Measurements from ENCODE around the gene LILRA5. TPM values are rescaled to one million over a fixed set of nuclear protein-coding genes. Genes with fewer than 3 reads are reported as not detected.

LILRA5 gene
- total and polyA plus RNA-seq, 7 donors: 0.44 to 2.2 (median 1.1) TPM; not detected in 1

DNA sequence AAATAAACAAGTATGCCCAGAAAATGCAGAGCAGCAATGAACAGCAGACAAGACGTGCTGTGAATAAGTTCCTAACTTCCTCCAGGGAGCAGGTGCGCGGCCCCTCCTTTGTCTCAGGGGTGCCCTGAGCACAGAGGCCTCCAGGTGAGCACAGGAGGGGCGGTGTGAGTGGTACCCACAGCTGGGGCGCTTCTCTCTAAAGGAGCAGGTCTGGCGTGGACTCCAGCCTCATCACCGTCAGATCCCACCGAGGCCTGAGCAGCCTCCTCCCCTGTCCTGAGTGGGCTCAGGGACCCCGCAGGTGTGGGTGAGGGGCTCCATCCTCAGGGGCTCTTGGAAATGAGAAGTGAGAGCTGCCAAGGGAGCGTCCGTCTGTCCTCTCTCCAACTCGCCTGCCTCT lies 3.2 kb downstream of the LILRA5 start:
- TF ChIP-seq, protein P1, sequence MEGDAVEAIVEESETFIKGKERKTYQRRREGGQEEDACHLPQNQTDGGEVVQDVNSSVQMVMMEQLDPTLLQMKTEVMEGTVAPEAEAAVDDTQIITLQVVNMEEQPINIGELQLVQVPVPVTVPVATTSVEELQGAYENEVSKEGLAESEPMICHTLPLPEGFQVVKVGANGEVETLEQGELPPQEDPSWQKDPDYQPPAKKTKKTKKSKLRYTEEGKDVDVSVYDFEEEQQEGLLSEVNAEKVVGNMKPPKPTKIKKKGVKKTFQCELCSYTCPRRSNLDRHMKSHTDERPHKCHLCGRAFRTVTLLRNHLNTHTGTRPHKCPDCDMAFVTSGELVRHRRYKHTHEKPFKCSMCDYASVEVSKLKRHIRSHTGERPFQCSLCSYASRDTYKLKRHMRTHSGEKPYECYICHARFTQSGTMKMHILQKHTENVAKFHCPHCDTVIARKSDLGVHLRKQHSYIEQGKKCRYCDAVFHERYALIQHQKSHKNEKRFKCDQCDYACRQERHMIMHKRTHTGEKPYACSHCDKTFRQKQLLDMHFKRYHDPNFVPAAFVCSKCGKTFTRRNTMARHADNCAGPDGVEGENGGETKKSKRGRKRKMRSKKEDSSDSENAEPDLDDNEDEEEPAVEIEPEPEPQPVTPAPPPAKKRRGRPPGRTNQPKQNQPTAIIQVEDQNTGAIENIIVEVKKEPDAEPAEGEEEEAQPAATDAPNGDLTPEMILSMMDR (IDR thresholded peaks at IDR 0.05): no peak
- ATAC-seq (no peak), DNase-seq (no peak)
- no peak overlapping the region for H3K27ac ChIP-seq
- no peaks in the 10 kb centered on the region for H3K36me3 ChIP-seq (ENCODE audit: insufficient read depth in 1 of 2, low read depth in 1 of 2)
- no peaks in the 10 kb centered on the region for H3K9me3 ChIP-seq
- WGBS, 3 donors: 68 to 72% (median 69%) methylated on average over 11 to 12 of the region's 12 CpGs
- intact Hi-C loops (cut with DNase I): no loop called here
- no peaks in the 10 kb centered on the region for H3K4me1 ChIP-seq
- peaks cover 0 to 7% (median 0%) of the 10 kb centered on the region in 3 donors for H3K27me3 ChIP-seq (ENCODE audit: insufficient read depth in 3 of 3, low read length in 2 of 3)
- no peak overlapping the region for H3K4me3 ChIP-seq

DNA sequence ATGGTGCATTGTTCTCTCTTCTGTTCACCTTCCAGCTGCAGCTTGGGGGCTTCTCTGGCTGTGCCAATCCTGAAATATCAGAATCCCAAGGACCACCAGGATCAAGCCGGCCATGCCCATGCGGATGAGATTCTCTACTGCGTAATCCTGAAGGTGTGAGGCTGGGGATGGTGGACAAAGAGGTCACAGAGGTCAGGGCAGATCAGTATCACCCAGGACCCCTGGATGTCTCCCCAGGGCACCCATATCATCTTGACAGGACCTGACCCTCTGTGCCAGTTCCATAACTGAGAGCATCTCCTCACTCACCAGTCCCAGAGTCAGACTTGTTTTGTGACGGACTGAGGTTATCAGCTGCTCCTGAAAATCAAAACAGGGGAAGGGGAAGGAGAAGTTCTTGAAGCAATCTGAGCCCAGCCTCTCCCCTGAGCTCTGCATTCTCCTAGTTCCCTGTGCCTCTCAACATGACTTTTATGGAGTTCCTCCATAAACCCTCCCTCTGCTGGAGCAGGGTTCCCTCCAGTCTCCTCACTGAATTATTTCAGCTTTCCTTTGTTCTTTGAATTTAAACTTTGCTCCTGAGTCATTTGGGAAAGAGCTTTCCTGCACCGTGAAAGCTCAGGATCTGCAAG lies 5.5 kb downstream of the LILRA5 start:
- Histone ChIP-seq H3K27me3 (ENCODE audit: insufficient read depth in 3 of 3, low read length in 2 of 3) (peaks cover 0 to 7% (median 0%) of the 10 kb centered on the region in 3 donors), H3K9me3 (no peaks in the 10 kb centered on the region), H3K27ac (no peak overlapping the region), H3K4me3 (no peak overlapping the region), H3K36me3 (ENCODE audit: insufficient read depth in 1 of 2, low read depth in 1 of 2) (no peaks in the 10 kb centered on the region), H3K4me1 (no peaks in the 10 kb centered on the region)
- intact Hi-C loops (cut with DNase I): no loop called here
- ATAC-seq (no peak), DNase-seq (no peak)
- TF ChIP-seq, protein P1 (IDR thresholded peaks at IDR 0.05): no peak
- WGBS, 3 donors: 74 to 83% (median 78%) methylated on average over 5 of the region's 5 CpGs

DNA sequence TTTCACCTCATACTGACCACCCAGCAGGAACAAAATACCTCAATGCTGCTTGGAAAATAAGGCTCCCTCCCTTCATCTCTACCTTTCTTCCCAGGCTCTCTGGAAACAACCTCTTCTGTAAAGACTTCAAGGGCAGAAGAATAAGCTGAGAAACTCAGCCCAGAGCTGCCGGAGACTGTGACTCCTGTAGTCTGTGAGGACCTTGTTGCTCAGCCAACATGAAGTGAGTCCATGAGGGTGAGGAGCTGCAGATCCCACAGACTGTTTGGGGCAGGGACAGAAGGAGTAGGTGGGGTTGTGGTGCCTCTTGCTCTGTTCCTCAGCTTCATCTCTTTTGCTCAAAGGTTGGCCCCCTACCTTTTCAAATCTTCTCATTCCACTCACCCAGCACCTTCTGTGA lies 7.8 kb downstream of the LILRA5 start:
- H3K4me3 ChIP-seq: no peak overlapping the region
- ATAC-seq (no peak), DNase-seq (no peak)
- intact Hi-C loops (cut with DNase I): no loop called here
- H3K4me1 ChIP-seq: no peaks in the 10 kb centered on the region
- no peak overlapping the region for H3K27ac ChIP-seq
- H3K9me3 ChIP-seq: no peaks in the 10 kb centered on the region
- H3K36me3 ChIP-seq (ENCODE audit: insufficient read depth in 1 of 2, low read depth in 1 of 2): no peaks in the 10 kb centered on the region
- TF ChIP-seq, protein P1 (IDR thresholded peaks at IDR 0.05): no peak
- peaks cover 0 to 6% (median 0%) of the 10 kb centered on the region in 3 donors for H3K27me3 ChIP-seq (ENCODE audit: insufficient read depth in 3 of 3, low read length in 2 of 3)
- WGBS, 3 donors: 85 to 90% (median 88%) methylated on average over 1 of the region's 1 CpG

DNA sequence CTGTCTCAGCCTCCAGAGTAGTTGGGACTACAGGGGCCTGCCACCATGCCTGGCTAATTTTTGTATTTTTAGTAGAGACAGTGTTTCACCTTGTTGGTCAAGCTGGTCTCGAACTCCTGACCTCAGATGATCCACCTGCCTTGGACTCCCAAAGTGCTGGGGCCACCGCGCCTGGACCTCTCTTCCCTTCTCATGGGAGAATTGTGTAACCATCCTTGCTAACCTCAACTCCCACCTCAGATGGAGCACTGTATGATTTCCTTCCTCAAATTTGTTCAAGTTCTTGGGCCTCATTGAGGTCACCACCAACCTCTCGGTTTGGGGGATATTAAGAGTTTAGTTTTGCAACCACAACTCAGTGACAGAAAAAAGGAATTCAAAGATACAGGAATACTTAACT lies 10.7 kb downstream of the LILRA5 start:
- Histone ChIP-seq H3K4me1 (no peaks in the 10 kb centered on the region), H3K36me3 (ENCODE audit: insufficient read depth in 1 of 2, low read depth in 1 of 2) (no peaks in the 10 kb centered on the region), H3K27ac (no peak overlapping the region), H3K27me3 (ENCODE audit: insufficient read depth in 3 of 3, low read length in 2 of 3) (peaks cover 0 to 4% (median 0%) of the 10 kb centered on the region in 3 donors), H3K9me3 (no peaks in the 10 kb centered on the region), H3K4me3 (no peak overlapping the region)
- TF ChIP-seq, protein P1 (IDR thresholded peaks at IDR 0.05): no peak
- DNase-seq: no peak
- WGBS, 3 donors: 65 to 74% (median 71%) methylated on average over 4 of the region's 4 CpGs
- intact Hi-C loops (cut with DNase I): no loop called here
- no peak for ATAC-seq

DNA sequence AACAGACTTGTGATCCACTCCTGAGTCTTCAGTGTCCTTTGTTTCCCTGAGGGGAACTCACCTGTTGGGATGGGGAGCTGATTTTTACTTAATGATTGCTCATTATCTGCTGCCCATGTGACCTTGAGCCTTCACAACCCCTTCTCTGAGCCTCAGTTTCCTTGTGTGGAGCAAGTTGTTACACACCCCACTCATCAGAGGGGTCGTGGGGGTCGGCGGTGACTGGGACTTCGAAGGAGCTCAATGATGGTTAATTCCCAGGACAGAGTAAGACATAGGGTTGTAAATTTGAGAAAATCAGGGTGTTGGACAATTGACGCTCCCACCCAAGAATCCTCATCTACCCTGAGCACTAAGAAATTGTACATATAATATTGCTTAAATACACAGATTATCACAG lies 13.5 kb downstream of the LILRA5 start:
- no peak for ATAC-seq
- intact Hi-C loops (cut with DNase I): no loop called here

More for the DNA sequence above, 13.5 kb downstream of the LILRA5 start:
- Histone ChIP-seq H3K27ac (no peak overlapping the region), H3K9me3 (no peaks in the 10 kb centered on the region), H3K4me3 (no peak overlapping the region), H3K36me3 (ENCODE audit: insufficient read depth in 1 of 2, low read depth in 1 of 2) (no peaks in the 10 kb centered on the region), H3K4me1 (no peaks in the 10 kb centered on the region), H3K27me3 (ENCODE audit: insufficient read depth in 3 of 3, low read length in 2 of 3) (peaks cover 0 to 1% (median 0%) of the 10 kb centered on the region in 3 donors)
- TF ChIP-seq, protein P1 (IDR thresholded peaks at IDR 0.05): no peak
- 82 to 92% (median 83%) methylated on average over 5 of the region's 5 CpGs for WGBS, 3 donors
- no peak for DNase-seq

Data from psoas muscle (tissue), 8 donors.